HepG2 (cell line): ENCODE measurements around the gene PSMA3. TPM values are rescaled to one million over a fixed set of nuclear protein-coding genes. Genes with fewer than 3 reads are reported as not detected.

Experiments
- ATF7-NPFF ChIP-seq: sonication (generic); formaldehyde crosslinking; IDR thresholded peaks from 2 replicates; pipeline ENCODE4 v1.8.1; 2023; ENCODE audit warnings: mild to moderate bottlenecking, low read depth, missing genetic modification reagents, moderate library complexity
- CBFB ChIP-seq: sonication (generic); formaldehyde crosslinking; IDR thresholded peaks from 2 replicates; pipeline ENCODE4 v1.4.0; 2020; ENCODE audit warnings: missing genetic modification reagents
- FOXC1 ChIP-seq: sonication (generic); formaldehyde crosslinking; IDR thresholded peaks from 2 replicates; pipeline ENCODE4 v1.8.0; 2022; ENCODE audit warnings: mild to moderate bottlenecking, missing genetic modification reagents, borderline replicate concordance
- GFI1 ChIP-seq: sonication (generic); formaldehyde crosslinking; IDR thresholded peaks from 2 replicates; pipeline ENCODE4 v1.5.0; 2020; ENCODE audit warnings: missing genetic modification reagents, mild to moderate bottlenecking, borderline replicate concordance
- HOXA3 ChIP-seq: sonication (generic); formaldehyde crosslinking; IDR thresholded peaks from 2 replicates; pipeline ENCODE4 v1.5.0; 2020; ENCODE audit warnings: missing genetic modification reagents
- KAT8 ChIP-seq: IDR thresholded peaks from 2 replicates; pipeline ENCODE4 v1.6.1; 2016; ENCODE audit warnings: missing genetic modification reagents, missing compliant biosample characterization
- KDM1A ChIP-seq: IDR thresholded peaks from 2 replicates; pipeline ENCODE4 v1.6.1; 2016; ENCODE audit warnings: missing compliant biosample characterization
- KDM5A ChIP-seq: fragments of 200-600 bp; sonication (generic); IDR thresholded peaks from 2 replicates; pipeline ENCODE4 v1.7.0; 2018; ENCODE audit warnings: antibody characterized with exemption, mild to moderate bottlenecking, low read length, borderline replicate concordance
- MXI1 ChIP-seq: IDR thresholded peaks from 3 replicates; pipeline ENCODE4 v1.6.1; 2012; ENCODE audit warnings: low read depth, low read length, inconsistent platforms, borderline replicate concordance
- NFYB ChIP-seq: sonication (generic); formaldehyde crosslinking; IDR thresholded peaks from 2 replicates; pipeline ENCODE4 v1.4.0; 2020; ENCODE audit warnings: missing genetic modification reagents
- RFXAP ChIP-seq: sonication (generic); formaldehyde crosslinking; IDR thresholded peaks from 2 replicates; pipeline ENCODE4 v1.4.0; 2020; ENCODE audit warnings: missing genetic modification reagents, borderline replicate concordance
- SNAI1 ChIP-seq: sonication (generic); formaldehyde crosslinking; IDR thresholded peaks from 2 replicates; pipeline ENCODE4 v1.5.0; 2020; ENCODE audit warnings: mild to moderate bottlenecking, missing genetic modification reagents, borderline replicate concordance
- SNAPC2 ChIP-seq: sonication (generic); formaldehyde crosslinking; IDR thresholded peaks from 2 replicates; pipeline ENCODE4 v1.8.1; 2022; ENCODE audit warnings: mild to moderate bottlenecking, missing genetic modification reagents
- TAF1 ChIP-seq: sonication (generic); formaldehyde crosslinking; IDR thresholded peaks from 2 replicates; pipeline ENCODE4 v1.4.0; 2020; ENCODE audit warnings: missing genetic modification reagents
- ZNF317 ChIP-seq: sonication (generic); formaldehyde crosslinking; IDR thresholded peaks from 2 replicates; pipeline ENCODE4 v1.5.0; 2020; ENCODE audit warnings: mild to moderate bottlenecking, missing genetic modification reagents
- ZNF350 ChIP-seq: sonication (generic); formaldehyde crosslinking; IDR thresholded peaks from 2 replicates; pipeline ENCODE4 v1.4.0; 2020; ENCODE audit warnings: mild to moderate bottlenecking, low read depth, missing genetic modification reagents, borderline replicate concordance
- ZNF431 ChIP-seq: sonication (generic); formaldehyde crosslinking; IDR thresholded peaks from 2 replicates; pipeline ENCODE4 v1.9.0; 2022; ENCODE audit warnings: missing genetic modification reagents, low read depth, mild to moderate bottlenecking, borderline replicate concordance
- ZNF484 ChIP-seq: sonication (generic); formaldehyde crosslinking; IDR thresholded peaks from 2 replicates; pipeline ENCODE4 v1.5.1; 2020; ENCODE audit warnings: mild to moderate bottlenecking, low read depth, missing genetic modification reagents, borderline replicate concordance
- ZNF546 ChIP-seq: sonication (generic); formaldehyde crosslinking; conservative IDR thresholded peaks from 2 replicates; pipeline ENCODE4 v1.8.1; 2023; ENCODE audit warnings: mild to moderate bottlenecking, missing genetic modification reagents
- ZNF563 ChIP-seq: sonication (generic); formaldehyde crosslinking; IDR thresholded peaks from 2 replicates; pipeline ENCODE4 v1.8.0; 2022; ENCODE audit warnings: mild to moderate bottlenecking, moderate library complexity, missing genetic modification reagents
- ZNF737 ChIP-seq: sonication (generic); formaldehyde crosslinking; IDR thresholded peaks from 2 replicates; pipeline ENCODE4 v1.5.0; 2020; ENCODE audit warnings: missing genetic modification reagents, mild to moderate bottlenecking, borderline replicate concordance
- polyA plus RNA-seq, 8 experiments: library from polyadenylated mRNA; depleted of rRNA in 3 of 8; stranded (reverse) in 7 of 8; unstranded in 1 of 8; fragments of >200 nt; fragmentation: Illumina TruSeq in 4 of 8; extraction: Trizol in 4 of 8; gene quantifications; 2 replicates each; pipeline versions ENCODE4 v1.2.1 to v1.2.3, GENCODE V29; 2011 to 2016; ENCODE audit warnings: low read depth in 4 of 8, missing spikeins in 1 of 8, mixed read lengths in 1 of 8; ENCODE audit not compliant: insufficient read depth in 1 of 8
- total RNA-seq, 5 experiments: library from RNA; depleted of rRNA; stranded (reverse); fragments of >200 nt; fragmentation: Illumina TruSeq; extraction: Trizol; gene quantifications; 2 replicates each; pipeline ENCODE4 v1.2.3, GENCODE V29; 2016; ENCODE audit warnings: low read depth in 1 of 5
- TF ChIP-seq, protein P1 (sequence below): sonication (generic); formaldehyde crosslinking; IDR thresholded peaks from 2 replicates; pipeline ENCODE4 v1.5.0; 2020; ENCODE audit warnings: mild to moderate bottlenecking, missing genetic modification reagents, borderline replicate concordance
- TF ChIP-seq, protein P2 (sequence below): IDR thresholded peaks from 2 replicates; pipeline ENCODE4 v1.6.1; 2012; ENCODE audit warnings: inconsistent platforms

The PSMA3 gene
- total and polyA plus RNA-seq, 2 of the 13 experiments (the other 11 are each of a cell fraction or from before 2014, with no cell fraction given), result 232 to 275 TPM

DNA sequence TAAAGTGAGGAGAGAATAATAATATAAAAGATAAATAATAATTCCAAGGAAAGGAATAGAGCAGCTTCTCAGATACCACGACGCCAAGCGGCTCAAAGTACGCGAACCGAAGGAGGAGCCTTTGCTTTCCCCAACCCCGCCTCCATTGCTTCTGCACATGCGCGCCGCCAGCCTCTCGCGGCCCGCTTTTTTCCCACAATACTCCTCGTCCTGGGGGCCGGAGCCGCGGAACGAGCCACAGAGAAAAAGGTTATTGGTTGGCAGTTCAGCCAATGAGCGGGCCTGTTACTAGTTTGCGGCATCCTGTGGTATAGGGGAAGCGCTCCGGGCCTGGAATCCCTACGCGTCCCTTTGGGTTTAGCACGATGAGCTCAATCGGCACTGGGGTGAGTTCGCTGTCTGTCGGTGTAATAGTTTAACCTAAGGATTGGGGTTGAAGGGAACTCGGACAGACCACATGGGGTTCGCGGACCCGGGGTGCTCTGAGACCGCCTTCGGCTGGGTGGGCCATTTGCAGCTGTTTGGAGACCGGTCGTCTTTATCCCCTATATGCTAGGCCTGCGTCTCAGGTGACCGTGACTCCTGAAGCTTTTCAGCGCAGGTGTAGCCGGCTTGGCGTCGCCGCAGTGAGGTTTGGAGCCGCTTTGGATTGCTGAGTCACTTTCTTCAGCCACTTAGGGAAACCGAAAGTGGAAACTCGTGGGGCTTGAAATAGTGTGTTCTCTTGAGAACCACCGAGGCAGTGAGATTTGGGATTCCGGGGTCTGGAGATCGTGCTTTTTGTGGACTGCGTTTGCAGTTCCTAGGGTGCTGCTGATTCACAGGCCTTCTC lies at the start of gene PSMA3 (continued):
- TF ChIP-seq ZNF484 (CRISPR knock-in tag) (no peak), NFYB (CRISPR knock-in tag) (peak; percentile 92), RFXAP (peak; percentile 78; the same call in 1 of the 2 replicates), SNAPC2 (CRISPR knock-in tag) (no peak), ZNF546 (CRISPR knock-in tag) (no peak), ZNF431 (CRISPR knock-in tag) (no peak), HOXA3 (CRISPR knock-in tag) (0 out of 2 replicates have a peak, but pooled peaks have one; percentile 44), ZNF737 (CRISPR knock-in tag) (no peak), ZNF350 (CRISPR knock-in tag) (peak; percentile 75; the same call in 1 of the 2 replicates), ZNF317 (CRISPR knock-in tag) (peak; percentile 56), SNAI1 (CRISPR knock-in tag) (no peak; the same call in none of the 2 replicates), TAF1 (peak; percentile 93), FOXC1 (CRISPR knock-in tag) (no peak), MXI1 (peak; percentile 72; the same call in 1 of the 3 replicates), ATF7-NPFF (no peak), KDM1A (CRISPR knock-in tag) (no peak), KDM5A (peak; percentile 91), CBFB (CRISPR knock-in tag) (no peak), ZNF563 (CRISPR knock-in tag) (peak; percentile 67; the same call in 1 of the 2 replicates), KAT8 (peak; percentile 72), GFI1 (CRISPR knock-in tag) (no peak)
- TF ChIP-seq, protein P1, sequence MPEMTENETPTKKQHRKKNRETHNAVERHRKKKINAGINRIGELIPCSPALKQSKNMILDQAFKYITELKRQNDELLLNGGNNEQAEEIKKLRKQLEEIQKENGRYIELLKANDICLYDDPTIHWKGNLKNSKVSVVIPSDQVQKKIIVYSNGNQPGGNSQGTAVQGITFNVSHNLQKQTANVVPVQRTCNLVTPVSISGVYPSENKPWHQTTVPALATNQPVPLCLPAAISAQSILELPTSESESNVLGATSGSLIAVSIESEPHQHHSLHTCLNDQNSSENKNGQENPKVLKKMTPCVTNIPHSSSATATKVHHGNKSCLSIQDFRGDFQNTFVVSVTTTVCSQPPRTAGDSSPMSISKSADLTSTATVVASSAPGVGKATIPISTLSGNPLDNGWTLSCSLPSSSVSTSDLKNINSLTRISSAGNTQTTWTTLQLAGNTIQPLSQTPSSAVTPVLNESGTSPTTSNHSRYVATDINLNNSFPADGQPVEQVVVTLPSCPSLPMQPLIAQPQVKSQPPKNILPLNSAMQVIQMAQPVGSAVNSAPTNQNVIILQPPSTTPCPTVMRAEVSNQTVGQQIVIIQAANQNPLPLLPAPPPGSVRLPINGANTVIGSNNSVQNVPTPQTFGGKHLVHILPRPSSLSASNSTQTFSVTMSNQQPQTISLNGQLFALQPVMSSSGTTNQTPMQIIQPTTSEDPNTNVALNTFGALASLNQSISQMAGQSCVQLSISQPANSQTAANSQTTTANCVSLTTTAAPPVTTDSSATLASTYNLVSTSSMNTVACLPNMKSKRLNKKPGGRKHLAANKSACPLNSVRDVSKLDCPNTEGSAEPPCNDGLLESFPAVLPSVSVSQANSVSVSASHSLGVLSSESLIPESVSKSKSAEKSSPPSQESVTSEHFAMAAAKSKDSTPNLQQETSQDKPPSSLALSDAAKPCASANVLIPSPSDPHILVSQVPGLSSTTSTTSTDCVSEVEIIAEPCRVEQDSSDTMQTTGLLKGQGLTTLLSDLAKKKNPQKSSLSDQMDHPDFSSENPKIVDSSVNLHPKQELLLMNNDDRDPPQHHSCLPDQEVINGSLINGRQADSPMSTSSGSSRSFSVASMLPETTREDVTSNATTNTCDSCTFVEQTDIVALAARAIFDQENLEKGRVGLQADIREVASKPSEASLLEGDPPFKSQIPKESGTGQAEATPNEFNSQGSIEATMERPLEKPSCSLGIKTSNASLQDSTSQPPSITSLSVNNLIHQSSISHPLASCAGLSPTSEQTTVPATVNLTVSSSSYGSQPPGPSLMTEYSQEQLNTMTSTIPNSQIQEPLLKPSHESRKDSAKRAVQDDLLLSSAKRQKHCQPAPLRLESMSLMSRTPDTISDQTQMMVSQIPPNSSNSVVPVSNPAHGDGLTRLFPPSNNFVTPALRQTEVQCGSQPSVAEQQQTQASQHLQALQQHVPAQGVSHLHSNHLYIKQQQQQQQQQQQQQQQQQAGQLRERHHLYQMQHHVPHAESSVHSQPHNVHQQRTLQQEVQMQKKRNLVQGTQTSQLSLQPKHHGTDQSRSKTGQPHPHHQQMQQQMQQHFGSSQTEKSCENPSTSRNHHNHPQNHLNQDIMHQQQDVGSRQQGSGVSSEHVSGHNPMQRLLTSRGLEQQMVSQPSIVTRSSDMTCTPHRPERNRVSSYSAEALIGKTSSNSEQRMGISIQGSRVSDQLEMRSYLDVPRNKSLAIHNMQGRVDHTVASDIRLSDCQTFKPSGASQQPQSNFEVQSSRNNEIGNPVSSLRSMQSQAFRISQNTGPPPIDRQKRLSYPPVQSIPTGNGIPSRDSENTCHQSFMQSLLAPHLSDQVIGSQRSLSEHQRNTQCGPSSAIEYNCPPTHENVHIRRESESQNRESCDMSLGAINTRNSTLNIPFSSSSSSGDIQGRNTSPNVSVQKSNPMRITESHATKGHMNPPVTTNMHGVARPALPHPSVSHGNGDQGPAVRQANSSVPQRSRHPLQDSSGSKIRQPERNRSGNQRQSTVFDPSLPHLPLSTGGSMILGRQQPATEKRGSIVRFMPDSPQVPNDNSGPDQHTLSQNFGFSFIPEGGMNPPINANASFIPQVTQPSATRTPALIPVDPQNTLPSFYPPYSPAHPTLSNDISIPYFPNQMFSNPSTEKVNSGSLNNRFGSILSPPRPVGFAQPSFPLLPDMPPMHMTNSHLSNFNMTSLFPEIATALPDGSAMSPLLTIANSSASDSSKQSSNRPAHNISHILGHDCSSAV (CRISPR knock-in tag), result no peak
- TF ChIP-seq, protein P2, sequence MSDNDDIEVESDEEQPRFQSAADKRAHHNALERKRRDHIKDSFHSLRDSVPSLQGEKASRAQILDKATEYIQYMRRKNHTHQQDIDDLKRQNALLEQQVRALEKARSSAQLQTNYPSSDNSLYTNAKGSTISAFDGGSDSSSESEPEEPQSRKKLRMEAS, result peak; percentile 36; the same call in 1 of the 2 replicates
